Measurements from ENCODE around the gene EML6. TPM values are rescaled to one million over a fixed set of nuclear protein-coding genes. Genes with fewer than 3 reads are reported as not detected.

Gene EML6
- 1 to 10 TPM in 1 of 2 experiments, under 1 TPM in 1; 0.86 to 1.2 TPM for total RNA-seq

DNA sequence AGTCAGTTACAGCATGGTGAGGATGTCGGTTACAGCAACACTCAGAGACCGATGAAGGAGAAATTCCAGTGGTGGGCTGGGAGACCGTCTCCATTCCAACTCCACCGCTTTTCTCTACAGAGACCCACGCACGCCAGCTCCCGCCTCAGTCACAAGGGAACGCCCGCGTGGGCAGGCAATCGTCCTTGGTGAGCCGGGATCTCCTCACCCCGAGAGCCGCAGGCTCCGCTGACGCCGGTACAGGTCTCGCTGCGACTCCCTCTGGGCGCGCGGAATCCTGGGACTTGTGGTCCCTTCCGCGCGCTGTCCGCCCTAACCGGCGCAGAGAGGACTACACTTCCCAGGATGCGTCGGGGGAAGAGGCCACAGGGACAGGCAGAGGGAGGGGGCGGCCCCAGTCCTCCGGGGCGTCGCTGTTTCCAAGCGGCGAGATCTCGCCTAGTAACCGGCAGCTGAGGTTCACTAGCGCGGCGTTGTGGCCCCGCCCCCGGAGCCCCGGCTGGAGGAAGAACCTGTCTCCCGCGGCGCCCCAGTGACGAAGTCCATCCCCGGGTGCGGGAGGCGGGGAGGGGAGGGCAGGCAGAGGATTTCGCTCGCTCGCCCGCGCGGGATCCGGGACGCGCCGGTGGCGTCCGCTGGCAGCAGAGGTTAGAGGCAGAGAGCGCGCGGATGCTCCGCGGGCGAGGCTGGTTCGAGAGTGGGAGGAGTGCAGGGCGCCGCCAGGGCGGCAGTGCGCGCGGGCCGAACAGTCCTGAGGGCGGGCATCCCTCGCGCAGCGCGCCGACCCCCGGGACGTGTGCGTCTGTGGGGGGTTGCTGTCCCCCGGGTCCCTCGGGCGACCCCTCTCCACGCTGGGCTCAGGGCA, at the start of gene EML6:
Gene EML6, plus strand, starts transcription at position 532 of the 865 bp plus-strand sequence. CDS start 1,400 bp downstream, outside the sequence.

Data from activated naive CD4-positive, alpha-beta T cell treated with anti-CD3 and anti-CD28 coated beads, Interleukin-2, amount 10 ng/mL, durations not matched to agents 5 hours and 36 hours (primary cell).